ENCODE results near the gene KAZALD1. TPM values are rescaled to one million over a fixed set of nuclear protein-coding genes. Genes with fewer than 3 reads are reported as not detected.

The KAZALD1 gene
- total RNA-seq, 1 donor from 2014 or later: 16.8 TPM

- Mint-ChIP-seq H3K36me3 (peaks cover 9% of the 10 kb centered on the region), H3K9me3 (no peaks in the 10 kb centered on the region), H3K4me3 (no peak overlapping the region), H3K27me3 (ENCODE audit: low read depth) (peaks cover 2% of the 10 kb centered on the region), H3K4me1 (peaks cover 23% of the 10 kb centered on the region), H3K27ac (no peak overlapping the region)
- no peak for DNase-seq (ENCODE audit: low spot score in 2 of 2, unreplicated experiment in 2 of 2)
- TF ChIP-seq CTCF (IDR thresholded peaks at IDR 0.05; ENCODE audit: unreplicated experiment): no peak
Measured at GRCh38 chr10:101035916-101036702, 25.7 kb upstream of the KAZALD1 start.

GRCh38 chr10:101036726-101037125 lies 25.1 kb upstream of the KAZALD1 start:
- DNase-seq (ENCODE audit: low spot score in 2 of 2, unreplicated experiment in 2 of 2): no peak
- no peaks in the 10 kb centered on the region for H3K27me3 Mint-ChIP-seq (ENCODE audit: low read depth)
- no peaks in the 10 kb centered on the region for H3K9me3 Mint-ChIP-seq
- no peak overlapping the region for H3K27ac Mint-ChIP-seq
- no peak overlapping the region for H3K4me3 Mint-ChIP-seq
- TF ChIP-seq CTCF (IDR thresholded peaks at IDR 0.05; ENCODE audit: unreplicated experiment): no peak
- H3K36me3 Mint-ChIP-seq: peaks cover 9% of the 10 kb centered on the region
- peaks cover 19% of the 10 kb centered on the region for H3K4me1 Mint-ChIP-seq

- H3K36me3 Mint-ChIP-seq: peaks cover 9% of the 10 kb centered on the region
- H3K4me1 Mint-ChIP-seq: peaks cover 23% of the 10 kb centered on the region
- no peak overlapping the region for H3K27ac Mint-ChIP-seq
- H3K9me3 Mint-ChIP-seq: no peaks in the 10 kb centered on the region
- TF ChIP-seq CTCF (IDR thresholded peaks at IDR 0.05; ENCODE audit: unreplicated experiment): no peak
- DNase-seq (ENCODE audit: low spot score in 2 of 2, unreplicated experiment in 2 of 2): no peak
- H3K27me3 Mint-ChIP-seq (ENCODE audit: low read depth): no peaks in the 10 kb centered on the region
- H3K4me3 Mint-ChIP-seq: no peak overlapping the region
Measured at GRCh38 chr10:101038484-101038883, 23.3 kb upstream of the KAZALD1 start.

- Mint-ChIP-seq H3K4me1 (peaks cover 23% of the 10 kb centered on the region), H3K27ac (no peak overlapping the region), H3K4me3 (no peak overlapping the region), H3K9me3 (no peaks in the 10 kb centered on the region), H3K36me3 (peaks cover 9% of the 10 kb centered on the region), H3K27me3 (ENCODE audit: low read depth) (no peaks in the 10 kb centered on the region)
- TF ChIP-seq CTCF (IDR thresholded peaks at IDR 0.05; ENCODE audit: unreplicated experiment): no peak
- DNase-seq (ENCODE audit: low spot score in 2 of 2, unreplicated experiment in 2 of 2): no peak
Measured at GRCh38 chr10:101040061-101040460, 21.7 kb upstream of the KAZALD1 start.

- Mint-ChIP-seq H3K4me3 (no peak overlapping the region), H3K27me3 (ENCODE audit: low read depth) (peaks cover 5% of the 10 kb centered on the region), H3K36me3 (peaks cover 9% of the 10 kb centered on the region), H3K4me1 (peaks cover 23% of the 10 kb centered on the region), H3K9me3 (no peaks in the 10 kb centered on the region), H3K27ac (no peak overlapping the region)
- no peak for DNase-seq (ENCODE audit: low spot score in 2 of 2, unreplicated experiment in 2 of 2)
- no peak for TF ChIP-seq CTCF (IDR thresholded peaks at IDR 0.05; ENCODE audit: unreplicated experiment)
Measured at GRCh38 chr10:101040851-101041250, 20.9 kb upstream of the KAZALD1 start.
